ENCODE measurements around the gene PSMA1. TPM values are rescaled to one million over a fixed set of nuclear protein-coding genes. Genes with fewer than 3 reads are reported as not detected.
A peak's percentile ranks its signal among the peaks of the same experiment; 100 is the strongest.

PSMA1 gene
- total RNA-seq, 4 donors from 2014 or later, result 61.9 to 117 (median 83.2) TPM

DNA sequence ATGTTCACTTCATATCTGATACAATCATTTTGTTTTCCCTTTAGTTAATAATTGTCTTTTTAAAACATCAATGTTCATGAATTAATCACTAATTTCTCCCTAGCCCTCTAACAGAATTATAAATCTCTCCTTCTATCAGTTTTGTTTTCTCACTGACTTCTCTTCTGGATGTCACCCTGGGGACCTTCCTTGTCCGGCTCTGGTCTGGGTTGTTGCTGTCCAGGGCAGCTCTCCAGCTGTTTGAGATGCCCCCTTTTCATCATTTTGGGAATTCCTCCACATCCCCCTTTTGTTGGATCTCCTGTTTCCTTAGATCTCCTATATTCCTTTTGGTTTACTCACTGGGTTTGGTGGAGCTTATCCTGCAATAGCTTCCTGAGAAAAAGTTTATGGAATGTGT is 35.6 kb upstream of the PSMA1 start:
- Histone ChIP-seq H3K9me3 (no peaks in the 10 kb centered on the region), H3K4me3 (no peak overlapping the region), H3K27ac (peak overlapping the region; percentile 32 to 62 (median 44)), H3K4me1 (no peaks in the 10 kb centered on the region), H3K27me3 (no peaks in the 10 kb centered on the region), H3K36me3 (no peaks in the 10 kb centered on the region)
- TF ChIP-seq, protein P1, sequence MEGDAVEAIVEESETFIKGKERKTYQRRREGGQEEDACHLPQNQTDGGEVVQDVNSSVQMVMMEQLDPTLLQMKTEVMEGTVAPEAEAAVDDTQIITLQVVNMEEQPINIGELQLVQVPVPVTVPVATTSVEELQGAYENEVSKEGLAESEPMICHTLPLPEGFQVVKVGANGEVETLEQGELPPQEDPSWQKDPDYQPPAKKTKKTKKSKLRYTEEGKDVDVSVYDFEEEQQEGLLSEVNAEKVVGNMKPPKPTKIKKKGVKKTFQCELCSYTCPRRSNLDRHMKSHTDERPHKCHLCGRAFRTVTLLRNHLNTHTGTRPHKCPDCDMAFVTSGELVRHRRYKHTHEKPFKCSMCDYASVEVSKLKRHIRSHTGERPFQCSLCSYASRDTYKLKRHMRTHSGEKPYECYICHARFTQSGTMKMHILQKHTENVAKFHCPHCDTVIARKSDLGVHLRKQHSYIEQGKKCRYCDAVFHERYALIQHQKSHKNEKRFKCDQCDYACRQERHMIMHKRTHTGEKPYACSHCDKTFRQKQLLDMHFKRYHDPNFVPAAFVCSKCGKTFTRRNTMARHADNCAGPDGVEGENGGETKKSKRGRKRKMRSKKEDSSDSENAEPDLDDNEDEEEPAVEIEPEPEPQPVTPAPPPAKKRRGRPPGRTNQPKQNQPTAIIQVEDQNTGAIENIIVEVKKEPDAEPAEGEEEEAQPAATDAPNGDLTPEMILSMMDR (IDR thresholded peaks at IDR 0.05), result no peak
- TF ChIP-seq POLR2A (IDR thresholded peaks at IDR 0.05), result no peak
- DNase-seq, result no peak

DNA sequence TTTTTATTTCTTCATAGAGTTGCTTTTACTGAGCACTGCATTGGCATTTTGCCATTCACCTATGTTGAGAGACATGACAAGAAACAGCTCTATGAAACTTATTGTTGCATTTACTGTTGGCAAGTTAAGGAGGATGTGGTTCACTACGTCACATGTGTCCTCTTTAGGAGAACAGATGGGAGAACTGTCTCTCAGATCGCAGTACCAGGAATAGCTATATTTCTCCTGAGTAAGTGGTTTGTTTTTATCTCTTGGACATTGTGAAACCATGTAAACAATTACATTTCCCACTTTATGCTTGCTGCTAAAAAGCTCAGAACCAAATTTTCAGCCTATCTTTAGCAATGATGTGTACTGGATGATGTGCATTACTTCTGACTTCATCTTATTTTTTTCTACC is 34.8 kb upstream of the PSMA1 start:
- DNase-seq, result peak in 1 of 3 donors; percentile 33
- H3K4me3 ChIP-seq, result no peak overlapping the region
- no peaks in the 10 kb centered on the region for H3K27me3 ChIP-seq
- peak overlapping the region in 3 of 4 donors; percentile 51 to 62 (median 52) for H3K27ac ChIP-seq
- H3K9me3 ChIP-seq, result no peaks in the 10 kb centered on the region
- H3K4me1 ChIP-seq, result no peaks in the 10 kb centered on the region
- no peaks in the 10 kb centered on the region for H3K36me3 ChIP-seq
- TF ChIP-seq, protein P1 (IDR thresholded peaks at IDR 0.05), result no peak
- TF ChIP-seq POLR2A (IDR thresholded peaks at IDR 0.05), result no peak

DNA sequence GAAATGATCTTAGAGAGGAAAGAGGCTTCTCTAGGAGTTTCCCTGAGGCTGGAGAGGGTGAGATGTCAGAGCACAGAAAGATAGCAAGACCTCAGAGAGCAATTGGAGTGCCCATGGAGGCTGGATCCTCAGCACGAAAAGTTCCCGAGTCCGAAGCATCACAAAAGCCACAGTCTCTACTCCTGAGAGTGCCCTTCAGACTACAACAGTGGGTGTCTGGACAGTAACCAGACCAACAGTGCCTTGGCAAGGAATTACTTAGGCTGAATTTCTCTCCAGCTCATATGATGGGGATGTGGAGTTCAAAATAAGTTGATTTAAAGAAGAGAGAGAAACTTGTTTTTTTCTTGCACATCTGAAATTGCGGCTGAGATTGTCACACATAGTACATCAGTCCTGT is 31.9 kb upstream of the PSMA1 start:
- no peak overlapping the region for H3K4me3 ChIP-seq
- TF ChIP-seq, protein P1 (IDR thresholded peaks at IDR 0.05), result no peak
- no peak for TF ChIP-seq POLR2A (IDR thresholded peaks at IDR 0.05)
- no peaks in the 10 kb centered on the region for H3K36me3 ChIP-seq
- H3K27ac ChIP-seq, result peak overlapping the region in 2 of 4 donors; percentile 18 to 42
- H3K9me3 ChIP-seq, result no peaks in the 10 kb centered on the region
- no peak for DNase-seq
- H3K4me1 ChIP-seq, result no peaks in the 10 kb centered on the region
- H3K27me3 ChIP-seq, result no peaks in the 10 kb centered on the region

DNA sequence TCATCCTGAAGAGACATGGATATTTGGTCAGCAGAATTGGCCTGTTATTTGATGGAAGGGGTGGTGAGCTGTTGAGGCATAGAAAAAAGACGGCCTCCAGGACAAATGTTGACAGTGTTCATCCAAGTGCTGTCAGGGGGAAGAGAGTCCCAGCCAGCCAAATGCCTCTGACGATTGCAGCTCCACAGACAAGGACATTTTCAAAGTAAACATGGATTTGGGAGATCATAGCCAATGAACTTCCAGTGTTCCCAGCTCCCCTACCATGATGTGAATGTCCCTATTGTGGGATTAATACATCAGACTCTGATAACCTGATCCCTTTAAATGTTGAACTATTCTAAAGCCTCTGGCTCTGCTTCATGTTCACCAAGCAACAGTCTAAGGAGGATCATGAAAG is 31.2 kb upstream of the PSMA1 start:
- Histone ChIP-seq H3K27me3 (no peaks in the 10 kb centered on the region), H3K4me1 (no peaks in the 10 kb centered on the region), H3K4me3 (no peak overlapping the region), H3K9me3 (no peaks in the 10 kb centered on the region), H3K27ac (peak overlapping the region in 1 of 4 donors; percentile 18), H3K36me3 (no peaks in the 10 kb centered on the region)
- TF ChIP-seq, protein P1 (IDR thresholded peaks at IDR 0.05), result no peak
- TF ChIP-seq POLR2A (IDR thresholded peaks at IDR 0.05), result no peak
- DNase-seq, result no peak

DNA sequence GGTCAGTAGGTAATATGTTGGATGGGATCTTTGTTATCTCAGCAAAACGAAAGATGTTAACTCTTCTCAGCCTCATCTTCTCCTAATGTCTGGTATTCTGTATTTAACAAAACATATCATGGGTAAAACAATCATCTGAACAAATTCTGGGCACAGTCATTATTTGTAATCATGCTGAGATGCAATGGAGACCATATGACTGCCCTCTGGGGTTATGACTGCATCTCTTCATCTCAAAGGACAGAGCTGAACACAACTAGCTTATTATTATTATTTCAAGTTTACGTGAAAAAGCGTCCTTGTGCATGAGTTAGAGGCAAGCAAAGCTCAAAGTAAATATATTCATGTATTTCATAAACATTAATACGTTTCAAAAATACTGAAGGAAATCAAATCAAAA is 29.7 kb upstream of the PSMA1 start:
- no peak overlapping the region for H3K4me3 ChIP-seq
- no peaks in the 10 kb centered on the region for H3K9me3 ChIP-seq
- H3K27ac ChIP-seq, result no peak overlapping the region
- no peaks in the 10 kb centered on the region for H3K27me3 ChIP-seq
- no peaks in the 10 kb centered on the region for H3K4me1 ChIP-seq
- no peaks in the 10 kb centered on the region for H3K36me3 ChIP-seq
- no peak for TF ChIP-seq POLR2A (IDR thresholded peaks at IDR 0.05)
- TF ChIP-seq, protein P1 (IDR thresholded peaks at IDR 0.05), result no peak
- no peak for DNase-seq

DNA sequence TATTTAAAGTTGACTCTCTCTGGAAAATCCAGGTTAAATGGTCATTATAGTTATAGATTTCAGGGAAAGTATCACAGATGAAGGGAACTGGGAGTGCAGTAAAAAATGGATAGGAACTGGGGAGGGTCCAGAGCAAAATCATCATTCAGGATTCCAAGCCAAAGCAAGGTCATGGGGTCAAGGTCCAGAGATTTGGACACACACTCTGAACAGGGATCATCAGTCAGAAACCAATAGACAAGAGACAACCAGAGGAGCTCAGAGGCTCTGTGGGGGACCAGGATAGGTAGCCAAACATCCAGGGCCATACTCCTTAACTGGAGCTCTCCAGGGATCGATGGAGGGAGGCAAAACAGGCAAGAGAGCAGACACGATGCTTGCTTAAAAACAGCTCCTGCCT is 27.3 kb upstream of the PSMA1 start:
- TF ChIP-seq POLR2A (IDR thresholded peaks at IDR 0.05), result no peak
- TF ChIP-seq, protein P1 (IDR thresholded peaks at IDR 0.05), result no peak
- Histone ChIP-seq H3K4me1 (no peaks in the 10 kb centered on the region), H3K4me3 (no peak overlapping the region), H3K9me3 (no peaks in the 10 kb centered on the region), H3K27ac (no peak overlapping the region), H3K36me3 (no peaks in the 10 kb centered on the region), H3K27me3 (no peaks in the 10 kb centered on the region)
- no peak for DNase-seq
